Heart right ventricle (tissue), 16 donors: ENCODE measurements around the gene SCAMP4. TPM values are rescaled to one million over a fixed set of nuclear protein-coding genes. Genes with fewer than 3 reads are reported as not detected.
A peak's percentile ranks its signal among the peaks of the same experiment; 100 is the strongest.

ENCODE experiments used
- ATAC-seq, 8 donors: fragments of 200-7000 bp; cut with Tn5 transposase; one replicate each; pipeline ENCODE4 v1.9.1; 2020; ENCODE audit warnings: mild to moderate bottlenecking in 8 of 8, moderate library complexity in 8 of 8, moderate number of reproducible peaks in 1 of 8
- DNase-seq, 2 donors: peaks; one replicate each; pipeline ENCODE4 v3.0.0-alpha.2; 2020
- H3K27ac ChIP-seq, 10 donors: fragments of 200-600 bp; sonication (generic) in 2 of 10; one replicate each; pipeline versions ENCODE4 v1.5.0 to v1.8.0; 2020 to 2022; ENCODE audit warnings: mild to moderate bottlenecking in 3 of 10
- H3K27me3 ChIP-seq, 7 donors: fragments of 200-600 bp; one replicate each; pipeline ENCODE4 v1.8.0; 2021 to 2022; ENCODE audit warnings: mild to moderate bottlenecking in 2 of 7
- H3K36me3 ChIP-seq, 9 donors: fragments of 200-600 bp; sonication (generic) in 1 of 9; one replicate each; pipeline versions ENCODE4 v1.5.0 to v1.8.0; 2020 to 2022; ENCODE audit warnings: mild to moderate bottlenecking in 2 of 9
- H3K4me1 ChIP-seq, 9 donors: fragments of 200-600 bp; sonication (generic) in 1 of 9; one replicate each; pipeline versions ENCODE4 v1.5.0 to v1.8.0; 2020 to 2022; ENCODE audit warnings: mild to moderate bottlenecking in 4 of 9
- H3K4me3 ChIP-seq, 10 donors: fragments of 200-600 bp; sonication (generic) in 2 of 10; one replicate each; pipeline versions ENCODE4 v1.5.0 to v1.8.0; 2020 to 2022; ENCODE audit warnings: mild to moderate bottlenecking in 7 of 10, moderate library complexity in 2 of 10
- H3K9me3 ChIP-seq, 11 donors: fragments of 200-600 bp in 10 of 11; sonication (generic) in 2 of 11; one replicate each; pipeline versions ENCODE4 v1.5.0 to v1.8.0; 2013 to 2022; ENCODE audit warnings: mild to moderate bottlenecking in 2 of 11, control low read depth in 1 of 11, moderate library complexity in 1 of 11
- CTCF ChIP-seq, 9 donors: fragments of 200-600 bp; sonication (generic) in 2 of 9; IDR thresholded peaks; one replicate each; pipeline versions ENCODE4 v1.5.0 to v1.8.0; 2021 to 2022; ENCODE audit warnings: antibody characterized with exemption in 9 of 9, mild to moderate bottlenecking in 5 of 9, moderate library complexity in 1 of 9
- WGBS, 2 donors: extraction: QIAGEN DNeasy Blood & Tissue Kit; methylation state at CpG; one replicate each; pipeline ENCODE4 v1.1.7; 2013; ENCODE audit warnings: inconsistent platforms in 1 of 2; 5-methylcytosine and 5-hydroxymethylcytosine counted together
- intact Hi-C, 10 donors: fragments of 100-400 bp; cut with DNase I; formaldehyde crosslinking; loops; one replicate each; pipeline versions ENCODE4 v1.11.1 to v1.14.2; 2022
- polyA plus RNA-seq, 2 donors: library from polyadenylated mRNA; stranded (reverse); fragments of 200-250 nt; gene quantifications; one replicate each; pipeline ENCODE4 v1.2.3, GENCODE V29; 2013
- total RNA-seq, 10 donors: library from RNA; stranded (reverse); fragmentation: NEBNext Ultra II Directional in 3 of 10; extraction: Animal tissue kit (Norgen Biotek cat#: 25700) in 3 of 10; gene quantifications; one replicate each; pipeline versions ENCODE4 v1.2.1 to v1.2.4, GENCODE V29; 2021 to 2023
- donor health status: Arrhythmogenic right ventricular cardiomyopathy.
- donor health status: ischemic (EF 13 %, LVEDD 7.1; RV severe dilation, severe dysfunction).
- donor health status: healthy with polysubstance abuse.
- donor health status: DM: no; HTN: yes; CAD: no.
- donor health status: DM: no; HTN: no; CAD: no.
- donor health status: ischemic (EF 25% LVEDD 6.9; RV normal size, moderate dysfunction).
- donor health status: ischemic (EF 25% LVEDD 5.7; RV mildly dilated, moderate dysfunction).
- donor health status: healthy.
- donor health status: DM: yes; HTN: yes; CAD: no.
- donor health status: Ischemic cardiomyopathy.
- donor health status: ischemic (EF 35%, LVEDD 5.7; RV mildly dilated, moderate dysfunction).
- donor health status: nonischemic (EF 11% LVEDD 7.7; RV severe dilation, severe dysfunction).
- donor health status: DM: yes; HTN: yes; CAD: no.
- donor health status: PGD.
- donor health status: ischemic (EF 29% LVEDD 5.4; RV normal size, mild dysfunction).
- donor health status: nonischemic (EF 23%, LVEDD 6.1; RV moderate dilation, normal function).

Gene SCAMP4
- total and polyA plus RNA-seq, 12 donors: 11.7 to 24.2 (median 15.8) TPM

- intact Hi-C loops: loop anchor here in 2 of 10 donors (5.0 to 10.0 kb wide), 2 partner anchors 68 to 196 kb away; no protein-coding TSS in a partner anchor
- Histone ChIP-seq H3K27ac (no peak overlapping the region), H3K9me3 (no peaks in the 10 kb centered on the region), H3K27me3 (no peaks in the 10 kb centered on the region), H3K36me3 (peaks cover 0 to 27% (median 0%) of the 10 kb centered on the region in 9 donors), H3K4me3 (no peak overlapping the region), H3K4me1 (peaks cover 13 to 45% (median 31%) of the 10 kb centered on the region in 9 donors)
- no peak for DNase-seq
- WGBS, 2 donors: 81 to 86% methylated on average over 7 of the region's 7 CpGs
- no peak for TF ChIP-seq CTCF (IDR thresholded peaks at IDR 0.05)
- no peak for ATAC-seq
Observed at GRCh38 chr19:1868971-1869370, 36.2 kb upstream of the SCAMP4 start.

DNA sequence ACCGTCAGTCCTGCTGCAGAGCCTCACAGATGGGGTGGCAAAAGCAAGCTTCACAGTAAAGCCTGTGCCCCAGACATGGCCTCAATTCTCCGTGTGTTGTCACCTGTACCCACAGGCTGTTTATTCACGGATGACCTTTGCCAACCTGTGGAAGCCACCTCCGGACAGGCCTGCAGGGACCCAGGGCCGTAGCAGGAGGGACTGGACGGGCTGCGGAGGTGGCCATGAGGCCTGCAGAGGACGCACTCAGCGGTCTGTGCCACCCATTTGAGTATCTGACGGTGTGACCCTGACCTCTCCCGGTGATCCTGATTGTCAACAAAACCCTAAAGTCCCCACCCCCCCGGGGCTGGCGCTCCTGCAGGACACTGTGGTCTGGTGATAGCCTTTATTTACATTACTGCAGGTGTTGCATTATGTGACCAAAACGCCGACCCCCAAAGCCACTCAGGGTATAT is 34.0 kb upstream of the SCAMP4 start:
- Histone ChIP-seq H3K27me3 (no peaks in the 10 kb centered on the region), H3K36me3 (peaks cover 0 to 27% (median 0%) of the 10 kb centered on the region in 9 donors), H3K27ac (peak overlapping the region in 1 of 10 donors; percentile 99), H3K4me3 (no peak overlapping the region), H3K4me1 (peaks cover 17 to 46% (median 39%) of the 10 kb centered on the region in 9 donors), H3K9me3 (no peaks in the 10 kb centered on the region)
- WGBS, 2 donors: 85 to 88% methylated on average over 15 of the region's 15 CpGs
- DNase-seq: no peak
- intact Hi-C loops: no loop called here
- no peak for TF ChIP-seq CTCF (IDR thresholded peaks at IDR 0.05)
- no peak for ATAC-seq

GRCh38 chr19:1871630-1872029 is 33.6 kb upstream of the SCAMP4 start:
- H3K36me3 ChIP-seq: peaks cover 0 to 27% (median 0%) of the 10 kb centered on the region in 9 donors
- TF ChIP-seq CTCF (IDR thresholded peaks at IDR 0.05): no peak
- no peaks in the 10 kb centered on the region for H3K9me3 ChIP-seq
- WGBS, 2 donors: 88% methylated on average over 13 of the region's 13 CpGs
- intact Hi-C loops: loop anchor here in 1 of 10 donors (2.0 kb wide), 1 partner anchor 63 kb away; no protein-coding TSS in a partner anchor
- H3K4me3 ChIP-seq: no peak overlapping the region
- DNase-seq (no peak), ATAC-seq (no peak)
- H3K27me3 ChIP-seq: no peaks in the 10 kb centered on the region
- peak overlapping the region in 5 of 10 donors; percentile 5 to 99 (median 96) for H3K27ac ChIP-seq
- H3K4me1 ChIP-seq: peaks cover 21 to 51% (median 43%) of the 10 kb centered on the region in 9 donors

DNA sequence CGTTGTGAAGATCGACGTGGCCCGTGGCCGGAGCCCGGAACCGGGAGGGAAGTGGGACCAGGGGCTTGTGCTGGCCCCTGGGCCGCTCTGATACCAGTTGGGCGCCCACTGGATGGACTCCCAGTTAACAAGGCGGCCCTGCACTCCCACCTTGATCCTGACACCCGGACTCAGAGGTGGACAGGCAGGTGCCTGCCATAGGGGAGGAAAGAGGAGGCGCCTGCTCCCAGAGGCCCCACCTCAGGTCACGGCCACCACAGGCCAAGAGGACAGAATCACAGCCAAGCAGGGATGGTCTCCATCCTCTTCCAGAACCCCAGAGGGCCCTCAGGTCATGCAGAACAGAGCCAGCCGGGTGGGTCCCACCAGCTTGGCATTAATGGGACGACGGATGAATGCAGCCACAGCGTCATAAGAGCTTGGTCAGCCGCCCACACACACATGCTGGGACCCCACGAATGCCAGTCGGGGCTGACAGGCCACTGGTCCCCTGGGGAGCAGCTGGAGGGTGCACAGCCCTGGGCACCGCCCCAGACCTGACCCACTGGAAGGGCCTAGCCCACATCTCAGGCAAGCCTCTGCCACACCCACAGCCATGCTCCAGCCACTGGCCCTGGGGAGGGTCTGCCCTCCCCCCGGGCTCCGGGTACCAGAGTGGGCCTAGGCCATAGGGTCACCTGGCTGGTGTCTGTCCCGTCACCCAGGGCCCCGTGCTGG is 32.2 kb upstream of the SCAMP4 start:
- peak in 4 of 8 donors; percentile 2 to 33 (median 6) for ATAC-seq
- Histone ChIP-seq H3K36me3 (peaks cover 0 to 27% (median 0%) of the 10 kb centered on the region in 9 donors), H3K27me3 (no peaks in the 10 kb centered on the region), H3K9me3 (no peaks in the 10 kb centered on the region), H3K4me1 (peaks cover 21 to 56% (median 46%) of the 10 kb centered on the region in 9 donors), H3K27ac (peak overlapping the region; percentile 80 to 99 (median 95)), H3K4me3 (peak overlapping the region in 9 of 10 donors; percentile 12 to 100 (median 89))
- intact Hi-C loops: loop anchor here in 1 of 10 donors (2.0 kb wide), 1 partner anchor 62 kb away; no protein-coding TSS in a partner anchor
- DNase-seq: no peak
- WGBS, 2 donors: 68 to 77% methylated on average over 25 of the region's 25 CpGs
- no peak for TF ChIP-seq CTCF (IDR thresholded peaks at IDR 0.05)
